Measurements from ENCODE around the gene CD82.
"Not testable (repeated sequence)": the region's sequence is repeated elsewhere in the genome, so short reads cannot be mapped to it uniquely, and the experiment has no call there.

CD82 gene

GRCh38 chr11:44559940-44560300, 5.5 kb upstream of the CD82 start:
- DNase-seq (ENCODE audit: low read depth in 2 of 2), result not testable (repeated sequence)

- no peak for DNase-seq (ENCODE audit: low read depth in 2 of 2)
These were observed 4.1 kb upstream of the CD82 start for GRCh38 chr11:44561275-44561805.

GRCh38 chr11:44561964-44562734, 3.3 kb upstream of the CD82 start:
- DNase-seq (ENCODE audit: low read depth in 2 of 2), result no peak

- DNase-seq (ENCODE audit: low read depth in 2 of 2), result no peak
These were observed 2.5 kb upstream of the CD82 start for GRCh38 chr11:44562845-44563460.

- DNase-seq (ENCODE audit: low read depth in 2 of 2), result no peak
These were observed 1.8 kb upstream of the CD82 start for GRCh38 chr11:44563711-44564110.

GRCh38 chr11:44564166-44564565, 1.3 kb upstream of the CD82 start:
- DNase-seq (ENCODE audit: low read depth in 2 of 2), result no peak

GRCh38 chr11:44564670-44565210, 723 bp upstream of the CD82 start:
- no peak for DNase-seq (ENCODE audit: low read depth in 2 of 2)

- no peak for DNase-seq (ENCODE audit: low read depth in 2 of 2)
These were observed 788 bp downstream of the CD82 start for GRCh38 chr11:44565953-44566949.

- peak in 1 of 2 donors; percentile 49 for DNase-seq (ENCODE audit: low read depth in 2 of 2)
These were observed 1.8 kb downstream of the CD82 start for GRCh38 chr11:44566952-44567875.

GRCh38 chr11:44567876-44568256, 2.4 kb downstream of the CD82 start:
- no peak for DNase-seq (ENCODE audit: low read depth in 2 of 2)

- no peak for DNase-seq (ENCODE audit: low read depth in 2 of 2)
These were observed 2.8 kb downstream of the CD82 start for GRCh38 chr11:44568331-44568657.

GRCh38 chr11:44568658-44569473, 3.4 kb downstream of the CD82 start:
- DNase-seq (ENCODE audit: low read depth in 2 of 2), result peak; percentile 79 to 87

GRCh38 chr11:44570411-44571155, 5.1 kb downstream of the CD82 start:
- DNase-seq (ENCODE audit: low read depth in 2 of 2), result no peak

- no peak for DNase-seq (ENCODE audit: low read depth in 2 of 2)
These were observed 6.4 kb downstream of the CD82 start for GRCh38 chr11:44571871-44572270.

GRCh38 chr11:44572436-44572835, 7.0 kb downstream of the CD82 start:
- no peak for DNase-seq (ENCODE audit: low read depth in 2 of 2)

GRCh38 chr11:44572884-44573283, 7.4 kb downstream of the CD82 start:
- DNase-seq (ENCODE audit: low read depth in 2 of 2), result no peak

- no peak for DNase-seq (ENCODE audit: low read depth in 2 of 2)
These were observed 7.9 kb downstream of the CD82 start for GRCh38 chr11:44573333-44573732.

GRCh38 chr11:44574610-44575287, 9.3 kb downstream of the CD82 start:
- no peak for DNase-seq (ENCODE audit: low read depth in 2 of 2)

- peak in 1 of 2 donors; percentile 61 for DNase-seq (ENCODE audit: low read depth in 2 of 2)
These were observed 9.8 kb downstream of the CD82 start for GRCh38 chr11:44575288-44575672.
